Measurements from ENCODE around the gene HIGD1B. TPM values are rescaled to one million over a fixed set of nuclear protein-coding genes. Genes with fewer than 3 reads are reported as not detected.

HIGD1B gene
- total and polyA plus RNA-seq, 10 of the 15 experiments (the other 5 are each of a cell fraction or from before 2014, with no cell fraction given) = 1.0 TPM; not detected in 9

DNA sequence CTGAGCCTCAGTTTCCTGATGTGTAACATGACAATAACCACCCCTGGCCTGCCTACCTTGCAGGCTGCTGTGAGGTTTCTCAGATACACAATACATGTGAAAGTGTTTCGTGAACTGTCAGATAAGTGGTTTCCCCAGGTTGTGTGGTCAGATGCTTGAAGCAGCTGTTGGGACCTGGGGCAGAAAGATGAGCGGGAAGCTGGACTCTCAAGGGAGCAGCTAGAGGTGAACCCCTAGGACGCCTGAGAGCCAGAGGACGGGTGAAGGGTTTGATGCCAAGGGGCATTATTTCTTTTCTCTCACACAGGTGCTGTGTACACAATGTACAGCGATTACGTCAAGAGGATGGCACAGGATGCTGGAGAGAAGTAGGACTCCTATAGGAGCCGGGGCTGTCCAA lies 2.3 kb downstream of the HIGD1B start:
- peaks cover 16 to 32% of the 10 kb centered on the region in 2 experiments; a peak in 3 of 4 replicates for H3K36me3 ChIP-seq (ENCODE audit: control insufficient read depth in 2 of 2, insufficient read depth in 2 of 2, low read length in 1 of 2)
- SMC1A ChIA-PET (ENCODE audit: uncharacterized antibody, unreplicated experiment) = no interaction called here
- FAIRE-seq = no peak
- no peaks in the 10 kb centered on the region for H3K9me3 ChIP-seq (replicated peaks; ENCODE audit: control insufficient read depth, insufficient read depth, low read length)
- H3K4me2 ChIP-seq (ENCODE audit: control insufficient read depth, insufficient read depth) = no peak overlapping the region
- POLR2A ChIA-PET = interaction anchor here (0.6 kb wide), 1 partner anchor 13 kb away, joined by 3 read pairs; no protein-coding TSS in a partner anchor
- no peak; the same call in 2 of the 3 replicates for ATAC-seq
- DNase-seq (ENCODE audit: low read depth, low spot score) = no peak
- no peak overlapping the region for H3K9ac ChIP-seq (ENCODE audit: control insufficient read depth, insufficient read depth, low read length)
- RAD21 ChIA-PET (ENCODE audit: unreplicated experiment) = no interaction called here
- in situ Hi-C loops (cut with MboI) (loop anchor here (25.0 kb wide), 1 partner anchor 1638 kb away; the partner anchor contains the start of gene TMEM106A), intact Hi-C loops (cut with micrococcal nuclease; ENCODE audit: unreplicated experiment) (no loop called here)
- no TSS peak for BruUV-seq (replicated peaks)
- H3K4me3 ChIP-seq = no peak overlapping the region
- H3K27ac ChIP-seq (ENCODE audit: control insufficient read depth, insufficient read depth) = no peak overlapping the region
- no peaks in the 10 kb centered on the region for H4K20me1 ChIP-seq (ENCODE audit: control insufficient read depth, insufficient read depth)
- H3K79me2 ChIP-seq (ENCODE audit: control insufficient read depth, insufficient read depth, low read length) = no peaks in the 10 kb centered on the region
- no peak overlapping the region for H2AFZ ChIP-seq (ENCODE audit: control insufficient read depth, low read depth, low read length)
- no peaks in the 10 kb centered on the region for H3K27me3 ChIP-seq (replicated peaks in 1 of 2; ENCODE audit: control insufficient read depth in 2 of 2, insufficient read depth in 2 of 2, low read length in 1 of 2)
- CTCF ChIA-PET = no interaction called here
- no peaks in the 10 kb centered on the region for H3K4me1 ChIP-seq (ENCODE audit: control insufficient read depth, insufficient read depth, low read length)
- WGBS (ENCODE audit: insufficient coverage, insufficient replicate concordance, low lambda C conversion rate, missing lambda C conversion rate) = 74% methylated on average over 7 of the region's 7 CpGs
- TF ChIP-seq HDAC2 (IDR thresholded peaks at IDR 0.05) (no peak), MAX (IDR thresholded peaks at IDR 0.05; ENCODE audit: low read depth, low read length) (no peak), TCF12 (IDR thresholded peaks at IDR 0.05; ENCODE audit: low read depth, low read length) (0 out of 2 replicates have a peak, but pooled peaks have one; percentile 16), RB1 (IDR thresholded peaks at IDR 0.05; ENCODE audit: borderline replicate concordance) (no peak), MEF2A (IDR thresholded peaks at IDR 0.05; ENCODE audit: insufficient read depth, low read depth, low read length) (no peak), REST (IDR thresholded peaks at IDR 0.05; ENCODE audit: low read depth, low read length) (no peak), BCL11A (IDR thresholded peaks at IDR 0.05; ENCODE audit: low read depth, low read length) (no peak), KLF5 (IDR thresholded peaks at IDR 0.05; ENCODE audit: partially characterized antibody) (no peak)
- TF ChIP-seq, protein P1, sequence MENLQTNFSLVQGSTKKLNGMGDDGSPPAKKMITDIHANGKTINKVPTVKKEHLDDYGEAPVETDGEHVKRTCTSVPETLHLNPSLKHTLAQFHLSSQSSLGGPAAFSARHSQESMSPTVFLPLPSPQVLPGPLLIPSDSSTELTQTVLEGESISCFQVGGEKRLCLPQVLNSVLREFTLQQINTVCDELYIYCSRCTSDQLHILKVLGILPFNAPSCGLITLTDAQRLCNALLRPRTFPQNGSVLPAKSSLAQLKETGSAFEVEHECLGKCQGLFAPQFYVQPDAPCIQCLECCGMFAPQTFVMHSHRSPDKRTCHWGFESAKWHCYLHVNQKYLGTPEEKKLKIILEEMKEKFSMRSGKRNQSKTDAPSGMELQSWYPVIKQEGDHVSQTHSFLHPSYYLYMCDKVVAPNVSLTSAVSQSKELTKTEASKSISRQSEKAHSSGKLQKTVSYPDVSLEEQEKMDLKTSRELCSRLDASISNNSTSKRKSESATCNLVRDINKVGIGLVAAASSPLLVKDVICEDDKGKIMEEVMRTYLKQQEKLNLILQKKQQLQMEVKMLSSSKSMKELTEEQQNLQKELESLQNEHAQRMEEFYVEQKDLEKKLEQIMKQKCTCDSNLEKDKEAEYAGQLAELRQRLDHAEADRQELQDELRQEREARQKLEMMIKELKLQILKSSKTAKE (IDR thresholded peaks at IDR 0.05; ENCODE audit: low read depth, poor library complexity, severe bottlenecking) = no peak
- TF ChIP-seq, protein P2, sequence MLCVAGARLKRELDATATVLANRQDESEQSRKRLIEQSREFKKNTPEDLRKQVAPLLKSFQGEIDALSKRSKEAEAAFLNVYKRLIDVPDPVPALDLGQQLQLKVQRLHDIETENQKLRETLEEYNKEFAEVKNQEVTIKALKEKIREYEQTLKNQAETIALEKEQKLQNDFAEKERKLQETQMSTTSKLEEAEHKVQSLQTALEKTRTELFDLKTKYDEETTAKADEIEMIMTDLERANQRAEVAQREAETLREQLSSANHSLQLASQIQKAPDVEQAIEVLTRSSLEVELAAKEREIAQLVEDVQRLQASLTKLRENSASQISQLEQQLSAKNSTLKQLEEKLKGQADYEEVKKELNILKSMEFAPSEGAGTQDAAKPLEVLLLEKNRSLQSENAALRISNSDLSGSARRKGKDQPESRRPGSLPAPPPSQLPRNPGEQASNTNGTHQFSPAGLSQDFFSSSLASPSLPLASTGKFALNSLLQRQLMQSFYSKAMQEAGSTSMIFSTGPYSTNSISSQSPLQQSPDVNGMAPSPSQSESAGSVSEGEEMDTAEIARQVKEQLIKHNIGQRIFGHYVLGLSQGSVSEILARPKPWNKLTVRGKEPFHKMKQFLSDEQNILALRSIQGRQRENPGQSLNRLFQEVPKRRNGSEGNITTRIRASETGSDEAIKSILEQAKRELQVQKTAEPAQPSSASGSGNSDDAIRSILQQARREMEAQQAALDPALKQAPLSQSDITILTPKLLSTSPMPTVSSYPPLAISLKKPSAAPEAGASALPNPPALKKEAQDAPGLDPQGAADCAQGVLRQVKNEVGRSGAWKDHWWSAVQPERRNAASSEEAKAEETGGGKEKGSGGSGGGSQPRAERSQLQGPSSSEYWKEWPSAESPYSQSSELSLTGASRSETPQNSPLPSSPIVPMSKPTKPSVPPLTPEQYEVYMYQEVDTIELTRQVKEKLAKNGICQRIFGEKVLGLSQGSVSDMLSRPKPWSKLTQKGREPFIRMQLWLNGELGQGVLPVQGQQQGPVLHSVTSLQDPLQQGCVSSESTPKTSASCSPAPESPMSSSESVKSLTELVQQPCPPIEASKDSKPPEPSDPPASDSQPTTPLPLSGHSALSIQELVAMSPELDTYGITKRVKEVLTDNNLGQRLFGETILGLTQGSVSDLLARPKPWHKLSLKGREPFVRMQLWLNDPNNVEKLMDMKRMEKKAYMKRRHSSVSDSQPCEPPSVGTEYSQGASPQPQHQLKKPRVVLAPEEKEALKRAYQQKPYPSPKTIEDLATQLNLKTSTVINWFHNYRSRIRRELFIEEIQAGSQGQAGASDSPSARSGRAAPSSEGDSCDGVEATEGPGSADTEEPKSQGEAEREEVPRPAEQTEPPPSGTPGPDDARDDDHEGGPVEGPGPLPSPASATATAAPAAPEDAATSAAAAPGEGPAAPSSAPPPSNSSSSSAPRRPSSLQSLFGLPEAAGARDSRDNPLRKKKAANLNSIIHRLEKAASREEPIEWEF (IDR thresholded peaks at IDR 0.05; ENCODE audit: insufficient replicate concordance, low read depth, low read length) = peak; percentile 30

All from GM12878 (cell line).